ENCODE results near the gene CACNA2D3. TPM values are rescaled to one million over a fixed set of nuclear protein-coding genes. Genes with fewer than 3 reads are reported as not detected.

The CACNA2D3 gene
- total RNA-seq, 1 donor: 4.3 TPM

- DNase-seq (ENCODE audit: low read depth): no peak
- no peak for TF ChIP-seq CTCF (IDR thresholded peaks at IDR 0.05; ENCODE audit: insufficient read depth, low read depth, low read length)
- H3K4me3 ChIP-seq (ENCODE audit: low read depth, low read length): no peak overlapping the region
Measured at GRCh38 chr3:54168451-54168850, 46.1 kb downstream of the CACNA2D3 start.

- no peak for DNase-seq (ENCODE audit: low read depth)
- TF ChIP-seq CTCF (IDR thresholded peaks at IDR 0.05; ENCODE audit: insufficient read depth, low read depth, low read length): no peak
- no peak overlapping the region for H3K4me3 ChIP-seq (ENCODE audit: low read depth, low read length)
Measured at GRCh38 chr3:54169524-54169923, 47.2 kb downstream of the CACNA2D3 start.

GRCh38 chr3:54171509-54171908, 49.2 kb downstream of the CACNA2D3 start:
- no peak overlapping the region for H3K4me3 ChIP-seq (ENCODE audit: low read depth, low read length)
- no peak for TF ChIP-seq CTCF (IDR thresholded peaks at IDR 0.05; ENCODE audit: insufficient read depth, low read depth, low read length)
- DNase-seq (ENCODE audit: low read depth): no peak

- no peak overlapping the region for H3K4me3 ChIP-seq (ENCODE audit: low read depth, low read length)
- TF ChIP-seq CTCF (IDR thresholded peaks at IDR 0.05; ENCODE audit: insufficient read depth, low read depth, low read length): no peak
- no peak for DNase-seq (ENCODE audit: low read depth)
Measured at GRCh38 chr3:54171951-54172350, 49.6 kb downstream of the CACNA2D3 start.

- no peak for DNase-seq (ENCODE audit: low read depth)
- TF ChIP-seq CTCF (IDR thresholded peaks at IDR 0.05; ENCODE audit: insufficient read depth, low read depth, low read length): no peak
- no peak overlapping the region for H3K4me3 ChIP-seq (ENCODE audit: low read depth, low read length)
Measured at GRCh38 chr3:54173371-54173770, 51.0 kb downstream of the CACNA2D3 start.

- H3K4me3 ChIP-seq (ENCODE audit: low read depth, low read length): no peak overlapping the region
- TF ChIP-seq CTCF (IDR thresholded peaks at IDR 0.05; ENCODE audit: insufficient read depth, low read depth, low read length): no peak
- no peak for DNase-seq (ENCODE audit: low read depth)
Measured at GRCh38 chr3:54176106-54176505, 53.8 kb downstream of the CACNA2D3 start.

GRCh38 chr3:54177816-54178215, 55.5 kb downstream of the CACNA2D3 start:
- TF ChIP-seq CTCF (IDR thresholded peaks at IDR 0.05; ENCODE audit: insufficient read depth, low read depth, low read length): no peak
- DNase-seq (ENCODE audit: low read depth): no peak
- H3K4me3 ChIP-seq (ENCODE audit: low read depth, low read length): no peak overlapping the region
